ENCODE results near the gene PCDHGA2.
"Not testable (repeated sequence)": the region's sequence is repeated elsewhere in the genome, so short reads cannot be mapped to it uniquely, and the experiment has no call there.

Gene PCDHGA2

GRCh38 chr5:141349917-141350619, 11.5 kb downstream of the PCDHGA2 start, which contains the start of gene PCDHGB1:
Gene PCDHGB1, plus strand, starts transcription at chr5:141350099. Its CDS starts 162 bp downstream, at chr5:141350261.
- peak; percentile 3 for DNase-seq

- no peak for DNase-seq
Observed at GRCh38 chr5:141351591-141351990, 13.0 kb downstream of the PCDHGA2 start.

GRCh38 chr5:141354900-141355469, 16.4 kb downstream of the PCDHGA2 start, which contains the start of gene PCDHGA4:
Gene PCDHGA4, plus strand, starts transcription at chr5:141355021. Its CDS starts 87 bp downstream, at chr5:141355108.
- no peak for DNase-seq

GRCh38 chr5:141355641-141356040, 17.1 kb downstream of the PCDHGA2 start:
- DNase-seq, result no peak

- no peak for DNase-seq
Observed at GRCh38 chr5:141356133-141356532, 17.6 kb downstream of the PCDHGA2 start.

- DNase-seq, result no peak
Observed at GRCh38 chr5:141356950-141357349, 18.4 kb downstream of the PCDHGA2 start.

GRCh38 chr5:141359790-141360426, 21.3 kb downstream of the PCDHGA2 start, which contains the start of gene PCDHGB2:
Gene PCDHGB2, plus strand, starts transcription at chr5:141359994. Its CDS starts 142 bp downstream, at chr5:141360136.
- no peak for DNase-seq

- DNase-seq, result no peak
Observed at GRCh38 chr5:141360685-141361084, 22.1 kb downstream of the PCDHGA2 start.

- no peak for DNase-seq
Observed at GRCh38 chr5:141362719-141363118, 24.2 kb downstream of the PCDHGA2 start.

GRCh38 chr5:141363952-141364660, 25.5 kb downstream of the PCDHGA2 start, which contains the start of gene PCDHGA5:
Gene PCDHGA5, plus strand, starts transcription at chr5:141364162. Its CDS starts 169 bp downstream, at chr5:141364331.
- DNase-seq, result no peak

GRCh38 chr5:141366016-141366896, 27.7 kb downstream of the PCDHGA2 start:
- no peak for DNase-seq

GRCh38 chr5:141369994-141370848, 31.7 kb downstream of the PCDHGA2 start, which contains the start of gene PCDHGB3:
Gene PCDHGB3, plus strand, starts transcription at chr5:141370242. Its CDS starts 153 bp downstream, at chr5:141370395.
- no peak for DNase-seq

- DNase-seq, result no peak
Observed at GRCh38 chr5:141371572-141372475, 33.3 kb downstream of the PCDHGA2 start.

GRCh38 chr5:141373673-141374317, 35.2 kb downstream of the PCDHGA2 start, which contains the start of gene PCDHGA6:
Gene PCDHGA6, plus strand, starts transcription at chr5:141373891. Its CDS starts 193 bp downstream, at chr5:141374084.
- DNase-seq, result no peak

- DNase-seq, result no peak
Observed at GRCh38 chr5:141374627-141375026, 36.1 kb downstream of the PCDHGA2 start.

GRCh38 chr5:141375444-141376155, 37.0 kb downstream of the PCDHGA2 start:
- DNase-seq, result not testable (repeated sequence)

GRCh38 chr5:141382469-141383294, 44.1 kb downstream of the PCDHGA2 start, which contains the start of gene PCDHGA7:
Gene PCDHGA7, plus strand, starts transcription at chr5:141382742. Its CDS starts 158 bp downstream, at chr5:141382900.
- no peak for DNase-seq

Measured in NCI-H1092 (cell line).